ENCODE results near the gene ODC1. TPM values are rescaled to one million over a fixed set of nuclear protein-coding genes. Genes with fewer than 3 reads are reported as not detected.

The ODC1 gene
- total RNA-seq, 1 donor from 2014 or later: 119 TPM

DNA sequence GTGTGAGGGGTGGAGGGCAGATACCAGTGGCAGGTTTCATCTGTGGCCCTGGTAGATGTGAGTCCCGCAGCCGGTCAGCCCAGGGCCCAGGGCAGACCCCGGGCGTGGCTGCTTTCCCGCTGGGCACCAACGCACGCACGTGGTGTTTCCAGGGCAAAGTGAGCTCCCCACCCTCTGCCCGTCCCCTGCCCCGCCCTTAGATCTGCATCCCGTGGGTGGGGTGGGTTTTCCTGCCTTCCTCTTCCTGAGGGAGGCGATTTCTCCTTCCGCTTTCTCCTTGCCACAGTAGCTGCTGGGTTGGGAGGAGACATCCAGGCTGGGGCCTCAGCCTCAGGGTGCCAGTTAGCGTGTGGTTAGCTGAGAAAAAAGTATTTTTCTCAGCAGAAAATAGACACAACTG, 49.6 kb downstream of the ODC1 start:
- no peaks in the 10 kb centered on the region for H3K27me3 ChIP-seq (ENCODE audit: insufficient read depth, low read length)
- Mint-ChIP-seq H3K9me3 (ENCODE audit: unreplicated experiment) (no peaks in the 10 kb centered on the region), H3K27ac (ENCODE audit: unreplicated experiment) (no peak overlapping the region), H3K27me3 (ENCODE audit: low read depth, unreplicated experiment) (peaks cover 9% of the 10 kb centered on the region), H3K4me3 (ENCODE audit: unreplicated experiment) (no peak overlapping the region), H3K36me3 (ENCODE audit: low read depth, unreplicated experiment) (peaks cover 5% of the 10 kb centered on the region), H3K4me1 (ENCODE audit: low read depth, unreplicated experiment) (no peaks in the 10 kb centered on the region)
- H2AFZ ChIP-seq (ENCODE audit: low read depth, low read length): no peak overlapping the region
- no peak overlapping the region for H3K4me3 ChIP-seq (ENCODE audit: insufficient read depth, low read depth, low read length)
- no peak overlapping the region for H3K9ac ChIP-seq (ENCODE audit: low read length)
- H3K36me3 ChIP-seq (ENCODE audit: insufficient read depth, low read length): no peaks in the 10 kb centered on the region
- peaks cover 7% of the 10 kb centered on the region for H3K4me1 ChIP-seq (ENCODE audit: insufficient read depth, low read length)
- H3K4me2 ChIP-seq (ENCODE audit: low read length): no peak overlapping the region
- peaks cover 7% of the 10 kb centered on the region for H3K79me2 ChIP-seq (ENCODE audit: insufficient read depth, low read length)
- FAIRE-seq (no peak), DNase-seq (ENCODE audit: low read depth) (no peak)
- no peak overlapping the region for H3K27ac ChIP-seq (ENCODE audit: low read depth, low read length)
- no peaks in the 10 kb centered on the region for H3K9me3 ChIP-seq (ENCODE audit: insufficient read depth, low read depth, low read length)
- H4K20me1 ChIP-seq (ENCODE audit: insufficient read depth, low read length): peaks cover 8% of the 10 kb centered on the region
- TF ChIP-seq EZH2 (IDR thresholded peaks at IDR 0.05; ENCODE audit: insufficient read depth, low read length): no peak
- TF ChIP-seq, protein P1, sequence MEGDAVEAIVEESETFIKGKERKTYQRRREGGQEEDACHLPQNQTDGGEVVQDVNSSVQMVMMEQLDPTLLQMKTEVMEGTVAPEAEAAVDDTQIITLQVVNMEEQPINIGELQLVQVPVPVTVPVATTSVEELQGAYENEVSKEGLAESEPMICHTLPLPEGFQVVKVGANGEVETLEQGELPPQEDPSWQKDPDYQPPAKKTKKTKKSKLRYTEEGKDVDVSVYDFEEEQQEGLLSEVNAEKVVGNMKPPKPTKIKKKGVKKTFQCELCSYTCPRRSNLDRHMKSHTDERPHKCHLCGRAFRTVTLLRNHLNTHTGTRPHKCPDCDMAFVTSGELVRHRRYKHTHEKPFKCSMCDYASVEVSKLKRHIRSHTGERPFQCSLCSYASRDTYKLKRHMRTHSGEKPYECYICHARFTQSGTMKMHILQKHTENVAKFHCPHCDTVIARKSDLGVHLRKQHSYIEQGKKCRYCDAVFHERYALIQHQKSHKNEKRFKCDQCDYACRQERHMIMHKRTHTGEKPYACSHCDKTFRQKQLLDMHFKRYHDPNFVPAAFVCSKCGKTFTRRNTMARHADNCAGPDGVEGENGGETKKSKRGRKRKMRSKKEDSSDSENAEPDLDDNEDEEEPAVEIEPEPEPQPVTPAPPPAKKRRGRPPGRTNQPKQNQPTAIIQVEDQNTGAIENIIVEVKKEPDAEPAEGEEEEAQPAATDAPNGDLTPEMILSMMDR (IDR thresholded peaks at IDR 0.05; ENCODE audit: insufficient read depth, low read depth, low read length): no peak

DNA sequence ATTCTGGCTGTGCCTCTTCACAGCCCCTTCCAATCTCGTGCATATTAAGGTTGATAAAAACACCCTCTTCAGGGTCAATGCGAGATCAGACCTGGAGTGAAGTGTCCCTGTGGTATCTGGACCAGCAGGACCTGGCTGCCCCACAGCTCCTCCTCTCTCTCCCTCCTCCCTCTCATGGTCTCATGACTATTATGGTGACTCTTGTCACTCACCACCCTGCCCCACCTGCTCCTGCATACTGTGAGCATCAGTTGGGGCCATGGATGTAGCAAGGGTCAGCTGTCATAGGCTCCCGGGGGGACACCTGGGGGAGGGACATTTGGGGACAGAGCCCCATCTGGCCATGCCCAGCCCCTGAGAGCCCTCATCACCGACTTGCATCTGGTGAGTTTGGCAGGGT, 50.2 kb downstream of the ODC1 start:
- DNase-seq (ENCODE audit: low read depth) (no peak), FAIRE-seq (no peak)
- Histone ChIP-seq H3K36me3 (ENCODE audit: insufficient read depth, low read length) (no peaks in the 10 kb centered on the region), H3K4me3 (ENCODE audit: insufficient read depth, low read depth, low read length) (no peak overlapping the region), H2AFZ (ENCODE audit: low read depth, low read length) (no peak overlapping the region), H3K9ac (ENCODE audit: low read length) (no peak overlapping the region), H4K20me1 (ENCODE audit: insufficient read depth, low read length) (peaks cover 10% of the 10 kb centered on the region), H3K27ac (ENCODE audit: low read depth, low read length) (no peak overlapping the region), H3K9me3 (ENCODE audit: insufficient read depth, low read depth, low read length) (no peaks in the 10 kb centered on the region), H3K4me1 (ENCODE audit: insufficient read depth, low read length) (peaks cover 7% of the 10 kb centered on the region), H3K4me2 (ENCODE audit: low read length) (no peak overlapping the region), H3K79me2 (ENCODE audit: insufficient read depth, low read length) (peaks cover 11% of the 10 kb centered on the region), H3K27me3 (ENCODE audit: insufficient read depth, low read length) (no peaks in the 10 kb centered on the region)
- Mint-ChIP-seq H3K36me3 (ENCODE audit: low read depth, unreplicated experiment) (peaks cover 5% of the 10 kb centered on the region), H3K27me3 (ENCODE audit: low read depth, unreplicated experiment) (peaks cover 9% of the 10 kb centered on the region), H3K4me3 (ENCODE audit: unreplicated experiment) (no peak overlapping the region), H3K27ac (ENCODE audit: unreplicated experiment) (no peak overlapping the region), H3K9me3 (ENCODE audit: unreplicated experiment) (no peaks in the 10 kb centered on the region), H3K4me1 (ENCODE audit: low read depth, unreplicated experiment) (no peaks in the 10 kb centered on the region)
- no peak for TF ChIP-seq EZH2 (IDR thresholded peaks at IDR 0.05; ENCODE audit: insufficient read depth, low read length)
- TF ChIP-seq, protein P1 (IDR thresholded peaks at IDR 0.05; ENCODE audit: insufficient read depth, low read depth, low read length): no peak

DNA sequence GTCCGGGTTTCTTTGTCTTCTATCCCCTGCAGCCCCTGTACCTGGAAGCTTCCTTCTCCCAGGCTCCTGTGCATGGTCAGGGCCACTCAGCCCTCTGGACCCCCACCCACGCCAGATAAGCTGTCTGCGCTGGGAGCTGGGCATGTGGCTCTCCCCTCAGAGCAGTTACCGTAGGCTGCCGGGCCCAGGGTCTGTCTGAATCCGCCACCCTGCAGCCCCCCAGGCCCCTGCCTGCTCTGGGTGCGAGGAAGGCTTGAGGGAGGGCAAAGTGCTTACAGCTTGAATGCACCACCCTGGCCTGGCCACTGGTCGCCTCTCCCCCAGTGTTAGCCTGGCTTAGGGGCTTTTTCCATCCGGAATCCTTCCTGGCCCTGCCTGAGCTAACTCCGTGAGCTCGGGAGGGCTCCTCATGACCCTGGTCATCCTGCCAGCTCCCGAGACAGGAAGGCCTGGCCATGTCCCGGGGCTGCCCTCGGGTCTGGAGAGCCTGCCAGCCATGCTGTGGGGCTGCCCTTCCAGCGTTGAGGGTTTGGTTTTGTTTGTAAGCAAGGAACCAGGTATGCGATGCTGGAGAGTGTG, 50.7 kb downstream of the ODC1 start:
- Histone ChIP-seq H4K20me1 (ENCODE audit: insufficient read depth, low read length) (peaks cover 15% of the 10 kb centered on the region), H3K9me3 (ENCODE audit: insufficient read depth, low read depth, low read length) (no peaks in the 10 kb centered on the region), H3K27ac (ENCODE audit: low read depth, low read length) (no peak overlapping the region), H3K79me2 (ENCODE audit: insufficient read depth, low read length) (peaks cover 11% of the 10 kb centered on the region), H3K9ac (ENCODE audit: low read length) (no peak overlapping the region), H3K27me3 (ENCODE audit: insufficient read depth, low read length) (no peaks in the 10 kb centered on the region), H2AFZ (ENCODE audit: low read depth, low read length) (no peak overlapping the region), H3K4me1 (ENCODE audit: insufficient read depth, low read length) (peaks cover 7% of the 10 kb centered on the region), H3K4me2 (ENCODE audit: low read length) (no peak overlapping the region), H3K4me3 (ENCODE audit: insufficient read depth, low read depth, low read length) (no peak overlapping the region), H3K36me3 (ENCODE audit: insufficient read depth, low read length) (no peaks in the 10 kb centered on the region)
- DNase-seq (ENCODE audit: low read depth) (no peak), FAIRE-seq (no peak)
- no peaks in the 10 kb centered on the region for H3K4me1 Mint-ChIP-seq (ENCODE audit: low read depth, unreplicated experiment)
- peaks cover 5% of the 10 kb centered on the region for H3K36me3 Mint-ChIP-seq (ENCODE audit: low read depth, unreplicated experiment)
- H3K4me3 Mint-ChIP-seq (ENCODE audit: unreplicated experiment): no peak overlapping the region
- H3K9me3 Mint-ChIP-seq (ENCODE audit: unreplicated experiment): no peaks in the 10 kb centered on the region
- peaks cover 9% of the 10 kb centered on the region for H3K27me3 Mint-ChIP-seq (ENCODE audit: low read depth, unreplicated experiment)
- TF ChIP-seq, protein P1 (IDR thresholded peaks at IDR 0.05; ENCODE audit: insufficient read depth, low read depth, low read length): no peak
- TF ChIP-seq EZH2 (IDR thresholded peaks at IDR 0.05; ENCODE audit: insufficient read depth, low read length): no peak
- H3K27ac Mint-ChIP-seq (ENCODE audit: unreplicated experiment): no peak overlapping the region

All from astrocyte (in vitro differentiated cells and primary cell).